ENCODE data around the gene VPS33B.

Gene VPS33B

DNA sequence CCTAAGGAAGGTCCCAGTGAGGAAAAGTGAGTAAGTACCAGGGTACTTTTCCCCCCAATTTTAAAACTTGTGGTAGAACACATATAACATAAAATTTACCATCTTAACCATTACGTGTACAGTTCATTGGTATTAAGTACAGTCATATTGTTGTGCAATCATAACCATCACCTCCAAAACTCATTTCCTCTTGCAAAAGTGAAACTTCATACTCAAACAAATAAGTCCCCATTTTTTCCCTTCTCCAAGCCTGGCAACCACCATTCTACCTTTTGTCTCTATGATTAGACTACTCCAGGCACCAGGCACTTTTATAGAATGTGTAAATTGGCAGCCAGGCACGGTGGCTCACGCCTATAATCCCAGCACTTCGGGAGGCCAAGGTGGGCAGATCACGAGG is 40.3 kb downstream of the VPS33B start:
- FAIRE-seq (no peak), DNase-seq (ENCODE audit: low spot score) (no peak)

DNA sequence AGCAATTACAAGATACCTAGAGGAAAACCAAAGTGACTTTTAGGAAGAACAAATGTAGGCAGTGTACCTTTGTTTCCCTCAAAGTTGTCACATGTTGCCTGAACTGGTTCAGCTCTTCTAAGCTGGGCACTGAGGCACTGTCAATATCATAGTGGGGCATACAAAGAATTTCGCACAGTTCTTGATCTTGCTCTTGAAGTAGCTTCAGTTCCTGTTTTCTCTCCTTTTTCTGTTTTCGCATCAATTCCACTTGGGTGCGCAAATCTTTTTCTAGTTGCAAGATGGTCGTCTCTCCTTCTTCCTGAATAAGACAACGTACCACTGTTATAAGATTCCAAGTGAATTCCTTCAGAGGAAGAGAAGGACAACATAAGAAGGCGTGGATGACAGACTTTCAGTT is 40.7 kb downstream of the VPS33B start:
- FAIRE-seq (no peak), DNase-seq (ENCODE audit: low spot score) (no peak)

DNA sequence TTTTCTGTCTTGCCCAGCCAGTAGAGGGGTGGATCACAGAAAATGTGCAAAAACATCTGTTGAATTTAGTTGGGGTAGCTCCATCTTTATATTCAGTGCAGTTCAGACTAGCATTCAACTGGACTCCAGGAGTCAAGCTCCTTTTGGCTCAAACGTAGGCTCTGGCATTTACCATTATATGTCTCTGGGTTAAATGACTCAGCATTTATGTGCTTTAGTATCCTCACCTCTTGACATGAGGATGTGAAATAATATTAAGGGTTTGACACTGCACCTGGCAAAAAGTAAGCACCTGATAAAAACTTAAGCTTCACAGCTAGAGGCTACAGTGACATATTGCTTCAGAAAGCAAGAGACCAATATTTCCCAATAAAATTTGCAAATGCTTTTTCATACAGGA is 42.8 kb downstream of the VPS33B start:
- DNase-seq (ENCODE audit: low spot score) (no peak), FAIRE-seq (no peak)

DNA sequence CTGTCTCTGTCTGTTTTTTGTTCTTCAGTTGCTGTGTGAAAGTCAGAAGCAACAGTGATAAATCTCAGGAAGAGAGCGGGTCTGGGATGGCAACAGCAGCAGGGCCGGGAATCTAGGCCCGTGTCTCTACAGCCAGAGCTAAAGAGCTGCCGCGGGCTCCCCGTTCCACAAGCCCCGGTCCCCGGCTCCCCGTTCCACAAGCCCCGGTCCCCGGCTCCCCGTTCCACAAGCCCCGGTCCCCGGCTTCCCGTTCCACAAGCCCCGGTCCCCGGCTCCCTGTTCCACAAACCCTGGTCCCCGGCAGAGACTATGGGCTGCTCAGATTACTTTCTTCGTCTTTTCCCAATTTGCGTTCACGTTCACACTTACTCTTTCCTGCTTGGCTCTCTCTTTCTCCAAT is 48.2 kb downstream of the VPS33B start:
- DNase-seq (ENCODE audit: low spot score) (no peak), FAIRE-seq (no peak)

DNA sequence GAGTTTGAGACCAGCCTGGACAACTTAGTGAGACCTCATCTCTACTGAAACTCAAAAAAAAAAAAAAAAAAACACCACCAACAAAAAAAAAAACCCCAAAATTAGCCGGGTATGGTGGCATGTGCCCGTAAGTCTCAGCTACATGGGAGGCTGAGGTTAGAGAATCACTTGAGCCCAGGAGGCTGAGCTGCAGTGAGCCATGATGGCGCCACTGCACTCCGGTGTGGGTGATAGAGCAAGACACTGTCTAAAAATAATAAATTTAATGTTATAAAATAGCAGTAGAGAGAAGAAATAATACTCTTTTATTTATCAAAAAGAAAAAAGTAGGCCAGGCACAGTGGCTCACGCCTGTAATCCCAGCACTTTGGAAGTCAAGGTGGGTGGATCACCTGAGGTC is 50.3 kb downstream of the VPS33B start:
- no peak for FAIRE-seq
- no peak for DNase-seq (ENCODE audit: low spot score)

DNA sequence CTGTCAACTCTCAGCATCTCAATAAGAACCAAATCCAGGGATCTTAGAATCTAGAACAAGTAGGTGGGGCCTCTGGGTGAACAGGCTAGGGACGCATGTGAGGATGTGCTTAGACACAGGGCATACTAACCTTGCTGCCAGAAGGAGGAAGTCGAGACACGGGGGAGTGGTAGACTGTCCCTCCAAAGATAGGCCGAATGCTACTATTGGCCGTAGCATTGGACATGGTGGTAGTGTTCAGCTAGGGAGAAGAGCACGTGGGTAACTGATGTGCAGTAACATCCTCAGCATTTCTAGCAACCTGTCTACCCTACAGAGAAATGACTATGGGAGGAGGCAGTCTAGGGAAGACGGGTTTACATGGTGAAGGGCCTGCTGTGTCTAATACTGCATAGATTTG is 52.1 kb downstream of the VPS33B start:
- no peak for FAIRE-seq

DNA sequence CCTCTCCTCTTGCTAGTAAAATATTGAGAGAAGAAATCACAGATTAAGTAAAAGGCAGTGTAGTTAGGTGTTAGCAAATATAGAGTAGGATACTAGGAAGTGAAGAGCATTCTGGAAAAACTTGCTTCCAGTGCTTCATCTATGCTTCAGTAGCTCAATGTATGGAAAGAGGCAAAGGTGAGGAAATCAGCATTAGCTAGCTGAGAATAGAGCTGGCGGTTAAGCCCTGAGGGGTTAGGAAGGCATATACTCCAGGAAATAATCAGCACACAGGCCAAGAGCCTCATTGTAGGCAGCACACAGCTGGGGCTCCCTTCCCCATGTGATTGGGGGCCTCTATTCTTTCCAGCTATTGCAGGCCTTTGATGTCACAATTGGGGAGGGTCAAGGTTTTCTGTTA is 54.0 kb downstream of the VPS33B start:
- FAIRE-seq (no peak), DNase-seq (ENCODE audit: low spot score) (no peak)

More for the DNA sequence above, 52.1 kb downstream of the VPS33B start:
- no peak for DNase-seq (ENCODE audit: low spot score)

DNA sequence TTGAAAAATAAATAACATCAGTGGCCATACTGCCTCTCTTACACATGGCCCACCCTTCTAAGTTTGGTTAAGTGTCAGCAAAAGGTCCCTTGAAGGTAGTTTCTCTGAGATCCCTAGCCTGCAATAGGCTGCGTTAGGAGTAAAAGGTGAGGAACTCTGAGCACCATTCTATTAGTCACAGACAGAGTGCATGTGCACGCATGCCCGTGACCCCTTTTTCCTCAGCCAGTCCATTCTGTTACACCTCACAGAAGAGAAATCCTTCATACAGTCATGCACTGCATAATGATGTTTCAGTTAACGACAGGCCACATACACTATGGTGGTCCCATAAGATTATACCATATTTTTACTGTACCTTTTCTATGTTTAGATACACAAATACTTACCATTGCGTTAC is 55.2 kb downstream of the VPS33B start:
- FAIRE-seq (no peak), DNase-seq (ENCODE audit: low spot score) (no peak)

DNA sequence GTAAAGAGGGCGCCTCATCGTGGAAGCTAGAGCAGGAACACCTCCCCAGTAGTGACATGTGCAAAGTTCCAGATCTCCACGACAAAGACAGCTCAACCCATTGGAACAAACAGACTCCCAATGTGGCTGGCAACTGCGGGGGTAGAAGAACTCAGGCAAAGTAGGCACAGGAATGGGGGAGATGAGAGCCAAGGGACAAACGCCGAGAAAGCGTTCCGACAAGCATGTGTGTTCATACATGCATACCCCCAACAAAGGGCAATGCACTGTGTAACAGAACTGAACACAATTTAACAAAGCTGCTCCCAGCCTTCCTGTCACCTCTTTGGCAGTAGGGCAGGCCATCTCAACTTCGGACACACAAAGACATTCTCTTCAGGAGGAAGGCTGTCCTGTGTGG is 56.1 kb downstream of the VPS33B start:
- FAIRE-seq (no peak), DNase-seq (ENCODE audit: low spot score) (no peak)

DNA sequence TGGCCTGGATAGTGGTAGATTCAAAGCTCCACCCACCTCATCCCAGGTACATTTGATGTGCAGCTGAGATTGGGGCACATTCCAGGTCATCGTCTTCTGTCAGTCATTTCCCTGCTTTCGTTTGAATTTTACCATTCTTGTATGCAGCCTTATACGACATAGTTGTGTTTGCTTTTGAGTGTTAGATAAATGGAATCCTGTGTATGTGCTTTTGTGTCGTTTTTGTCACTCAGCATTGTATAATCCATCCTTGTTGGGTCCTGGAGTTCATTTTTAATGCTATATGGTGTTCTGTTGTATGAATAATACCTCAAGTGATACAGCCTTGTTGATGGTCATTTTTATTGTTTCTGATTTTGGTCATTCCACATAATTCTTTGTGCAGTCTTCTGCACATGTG is 60.4 kb downstream of the VPS33B start:
- no peak for FAIRE-seq

DNA sequence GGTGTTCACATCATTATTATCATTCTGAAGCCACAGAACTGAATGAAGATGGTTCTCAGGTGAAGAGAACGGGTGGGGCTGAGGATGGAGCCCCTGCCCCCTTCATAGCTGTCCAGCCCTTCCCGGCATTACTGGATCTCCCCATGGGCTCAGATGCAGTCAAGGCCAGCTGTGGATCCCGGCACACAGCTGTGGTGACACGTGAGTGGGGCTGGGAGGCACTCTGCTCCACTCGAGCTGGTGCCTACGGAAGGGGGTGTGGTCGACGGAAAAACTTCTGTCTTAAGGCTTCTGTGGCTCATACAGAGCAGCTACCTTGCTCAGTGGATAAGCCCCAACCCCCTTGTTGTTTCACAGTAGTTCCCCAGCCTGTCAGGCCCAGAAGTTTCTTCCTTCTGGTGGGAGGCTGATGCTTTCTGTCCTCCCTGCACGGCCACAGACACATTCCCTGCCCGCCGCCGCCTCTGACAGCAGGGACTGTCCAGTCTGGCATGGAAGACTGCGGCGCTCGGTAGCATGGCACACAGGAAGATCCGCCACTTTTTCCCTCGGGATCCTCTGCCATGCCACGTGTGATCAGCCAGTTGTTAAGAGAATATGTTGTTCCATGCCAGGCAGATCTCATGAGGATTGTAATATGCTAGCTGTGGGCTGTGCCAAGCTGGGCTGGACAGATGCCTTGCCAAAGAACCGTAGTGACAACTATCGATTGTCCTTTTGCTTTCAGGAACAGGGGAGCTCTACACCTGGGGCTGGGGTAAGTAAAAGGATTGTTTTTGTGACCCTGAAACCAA is 61.9 kb downstream of the VPS33B start:
- DNase-seq (ENCODE audit: low spot score), result no peak
- peak; percentile 66 for FAIRE-seq

More for the DNA sequence above, 60.4 kb downstream of the VPS33B start:
- DNase-seq (ENCODE audit: low spot score), result no peak

DNA sequence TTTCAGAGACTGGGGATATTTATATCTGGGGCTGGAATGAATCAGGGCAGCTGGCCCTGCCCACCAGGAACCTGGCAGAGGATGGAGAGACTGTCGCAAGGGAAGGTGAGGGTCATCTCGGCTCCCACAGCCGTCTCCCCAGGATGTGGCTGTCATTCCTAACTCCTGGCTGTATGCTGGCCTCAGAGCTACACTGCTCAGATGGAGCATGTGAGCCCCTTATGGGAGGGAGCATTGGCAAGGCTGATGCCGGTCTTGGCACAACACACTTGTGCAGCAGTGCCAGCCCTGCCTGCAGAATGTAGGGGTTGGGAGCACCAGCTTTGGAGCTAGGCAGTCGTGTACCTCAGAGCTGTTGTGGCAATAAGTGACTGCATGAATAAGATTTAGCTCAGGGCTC is 62.5 kb downstream of the VPS33B start:
- DNase-seq (ENCODE audit: low spot score), result no peak
- FAIRE-seq, result no peak

DNA sequence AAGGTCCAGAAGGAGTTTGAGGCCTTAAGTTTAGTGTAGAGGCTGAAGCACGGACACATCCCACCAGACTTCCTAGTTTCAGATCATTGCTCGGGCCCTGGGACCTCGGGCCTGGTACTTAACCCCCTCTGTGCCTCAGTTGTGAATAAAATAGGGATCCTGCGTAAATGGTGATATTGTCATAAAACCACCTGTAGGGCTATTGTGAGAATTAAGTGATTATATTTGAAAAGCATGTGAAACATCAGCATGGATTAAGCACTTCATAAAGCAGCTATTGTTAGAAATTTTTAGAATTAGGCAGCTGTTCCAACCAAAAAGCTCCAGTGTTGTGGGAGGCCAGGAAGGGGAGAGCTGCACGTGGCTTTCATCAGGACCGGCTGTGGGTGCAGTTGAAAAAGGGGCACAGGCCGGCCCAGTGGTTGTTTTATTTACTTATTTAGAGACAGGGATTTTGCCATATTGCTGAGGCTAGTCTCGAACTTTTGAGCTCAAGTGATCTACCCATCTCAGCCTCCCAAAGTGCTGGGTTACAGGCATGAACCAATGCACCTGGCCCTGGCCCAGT is 63.3 kb downstream of the VPS33B start:
- FAIRE-seq (no peak), DNase-seq (ENCODE audit: low spot score) (no peak)

DNA sequence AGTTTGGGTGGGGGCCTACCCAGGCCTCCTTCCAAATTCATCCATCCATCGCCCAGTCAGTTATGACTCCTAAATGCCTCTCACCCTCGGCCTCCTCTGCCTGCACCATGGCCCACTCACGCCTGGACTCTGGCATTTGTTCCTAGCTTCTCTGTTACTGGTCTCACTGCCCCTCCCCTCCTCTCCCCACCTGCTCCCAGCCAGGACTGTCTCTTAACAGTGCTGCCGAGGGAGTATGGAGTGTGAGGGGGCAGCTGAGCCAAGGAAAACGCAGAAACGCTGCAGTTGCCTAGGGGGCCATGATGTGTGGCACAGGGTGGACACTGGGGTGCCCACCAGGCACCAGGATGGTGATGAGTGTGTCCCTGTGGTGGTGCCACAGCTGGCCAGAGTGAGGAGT is 64.6 kb downstream of the VPS33B start:
- DNase-seq (ENCODE audit: low spot score) (no peak), FAIRE-seq (peak; percentile 72)

DNA sequence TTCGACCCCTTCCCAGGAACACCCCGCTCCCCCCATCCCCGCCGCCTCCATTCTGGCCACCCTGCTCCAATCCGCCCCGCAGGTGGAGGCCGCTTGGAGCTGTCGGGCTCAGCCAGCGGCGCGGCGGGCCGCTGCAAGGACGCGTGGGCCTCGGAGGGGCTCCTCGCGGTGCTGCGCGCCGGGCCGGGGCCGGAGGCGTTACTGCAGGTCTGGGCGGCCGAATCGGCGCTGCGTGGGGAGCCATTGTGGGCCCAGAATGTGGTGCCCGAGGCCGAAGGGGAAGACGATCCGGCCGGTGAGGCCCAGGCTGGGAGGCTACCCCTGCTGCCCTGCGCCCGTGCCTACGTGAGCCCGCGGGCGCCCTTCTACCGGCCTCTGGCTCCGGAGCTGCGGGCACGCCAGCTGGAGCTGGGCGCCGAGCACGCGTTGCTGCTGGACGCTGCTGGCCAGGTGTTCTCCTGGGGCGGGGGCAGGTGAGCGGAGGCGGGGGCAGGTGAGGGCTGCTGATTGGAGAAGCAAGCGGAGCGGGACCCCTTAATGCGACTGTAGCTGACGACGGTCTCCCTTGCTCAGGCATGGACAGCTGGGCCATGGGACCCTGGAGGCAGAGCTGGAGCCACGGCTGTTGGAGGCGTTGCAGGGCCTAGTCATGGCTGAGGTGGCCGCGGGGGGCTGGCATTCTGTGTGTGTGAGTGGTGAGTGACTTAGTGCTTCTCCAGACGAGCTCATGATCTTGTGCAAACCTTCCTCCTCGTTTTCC is 65.2 kb downstream of the VPS33B start:
- FAIRE-seq, result no peak

DNA sequence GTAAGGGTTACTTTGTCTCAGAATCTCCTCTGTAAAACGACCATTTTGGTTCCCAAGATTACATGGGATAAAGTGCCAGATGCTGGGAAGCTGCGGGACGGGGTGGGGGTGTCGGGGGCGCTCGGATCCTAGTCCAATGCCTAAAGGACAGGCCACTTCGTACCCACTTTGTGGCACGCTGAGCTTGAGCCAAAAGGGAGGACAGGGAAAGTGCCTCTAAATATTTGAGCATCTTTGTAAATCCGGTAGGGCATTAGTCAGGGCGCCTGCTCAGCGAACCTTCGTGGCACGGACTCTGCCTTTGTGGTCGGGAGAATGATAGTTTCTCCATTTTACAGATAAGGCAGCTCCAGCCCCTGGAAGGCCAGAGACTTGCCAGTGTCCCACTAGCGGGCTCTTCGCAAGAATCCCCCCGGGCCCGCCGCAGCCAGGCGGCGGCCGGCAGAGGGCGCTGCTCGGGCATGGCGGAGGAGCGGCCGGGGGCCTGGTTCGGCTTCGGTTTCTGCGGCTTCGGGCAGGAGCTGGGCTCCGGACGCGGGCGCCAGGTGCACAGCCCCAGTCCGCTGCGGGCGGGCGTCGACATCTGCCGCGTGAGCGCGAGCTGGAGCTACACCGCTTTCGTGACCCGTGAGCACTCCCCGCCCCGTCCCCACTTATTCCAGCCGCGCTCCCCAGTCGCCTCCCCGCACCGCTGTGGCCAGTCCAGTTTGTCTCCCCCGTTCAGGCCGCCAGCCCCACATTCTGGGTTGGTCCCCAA is 65.9 kb downstream of the VPS33B start:
- FAIRE-seq (no peak), DNase-seq (ENCODE audit: low spot score) (peak; percentile 61)

More for the DNA sequence above, 65.2 kb downstream of the VPS33B start:
- no peak for DNase-seq (ENCODE audit: low spot score)

DNA sequence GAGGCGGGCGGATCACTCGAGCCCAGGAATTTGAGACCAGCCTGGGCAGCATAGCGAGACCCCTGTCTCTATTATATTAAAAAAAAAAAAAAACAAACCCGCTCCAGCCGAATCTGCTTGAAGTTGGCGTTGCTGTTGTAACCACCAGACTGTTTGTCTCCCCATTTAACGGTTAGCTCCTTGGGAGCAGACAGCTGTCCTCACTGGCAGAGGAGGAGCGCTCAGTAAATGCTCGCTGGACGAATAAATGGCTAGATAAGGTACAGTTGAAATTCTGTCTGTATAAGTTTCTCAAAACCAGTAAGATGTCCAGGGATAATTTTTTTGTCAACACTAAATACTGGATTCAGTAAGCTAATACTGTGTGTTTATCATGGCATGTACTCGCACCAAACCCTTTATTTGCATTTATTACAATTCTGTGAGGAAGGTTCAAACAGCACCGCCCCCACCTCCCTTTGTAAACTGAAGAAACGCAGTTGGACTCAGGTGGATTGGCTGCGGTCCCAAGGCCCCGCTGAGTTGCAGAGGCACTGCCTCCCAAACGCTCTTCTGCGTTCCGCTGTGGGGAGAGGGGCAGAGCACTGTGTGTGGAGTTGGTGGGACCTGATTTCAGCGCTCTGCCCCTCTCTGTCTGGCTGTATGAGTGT is 66.6 kb downstream of the VPS33B start:
- FAIRE-seq, result no peak

DNA sequence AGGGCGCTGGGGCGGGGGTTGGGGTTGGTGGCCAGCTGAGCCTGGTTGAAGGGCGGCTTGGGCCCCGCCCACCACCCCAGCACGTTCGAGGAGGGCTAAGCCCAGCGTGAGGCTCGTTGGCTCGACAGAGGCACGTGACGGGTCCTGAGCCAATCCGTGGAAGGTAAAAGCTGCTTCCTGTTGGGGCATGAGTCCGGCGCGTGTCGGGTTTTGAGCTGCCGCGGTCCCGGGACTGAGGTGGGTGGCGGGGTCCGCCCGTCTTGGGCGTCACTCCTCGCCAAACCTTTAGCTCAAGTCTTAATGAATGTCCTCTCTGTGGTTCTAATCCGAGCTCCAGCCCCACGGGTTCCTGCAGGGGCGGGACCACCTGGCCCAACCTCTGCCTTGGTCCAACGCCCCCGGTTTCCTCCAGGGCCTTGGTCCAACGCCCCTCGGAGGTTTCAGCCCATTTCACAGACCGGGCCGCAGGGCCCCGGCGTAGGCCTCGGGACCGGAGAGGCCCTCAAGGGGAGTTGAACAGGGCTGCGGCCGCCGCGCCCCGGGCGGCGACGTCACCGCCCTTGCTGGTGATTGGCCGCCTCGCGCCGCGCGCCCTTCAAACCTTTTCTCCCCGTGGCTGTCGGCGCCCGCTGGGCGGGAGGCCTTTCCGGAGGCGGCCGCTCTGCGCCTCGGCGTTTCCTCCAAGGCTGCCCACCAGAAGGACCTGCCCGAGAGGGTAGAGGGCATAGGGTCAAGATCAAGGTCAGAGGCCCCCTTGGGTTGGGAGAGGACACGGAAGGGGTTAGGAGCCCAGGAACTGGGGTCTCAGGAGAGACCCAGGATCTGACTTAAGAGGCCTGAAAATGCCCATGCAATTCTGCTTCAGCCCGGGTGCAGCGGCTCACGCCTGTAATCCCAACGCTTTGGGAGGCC is 67.4 kb downstream of the VPS33B start, which contains the start of gene RCCD1:
Gene RCCD1 (plus strand): TSS at position 173 of the 912 bp plus-strand sequence. CDS start 1,851 bp downstream, outside the sequence.
- FAIRE-seq, result peak; percentile 89
- DNase-seq (ENCODE audit: low spot score), result peak; percentile 96

More for the DNA sequence above, 66.6 kb downstream of the VPS33B start:
- DNase-seq (ENCODE audit: low spot score), result no peak

DNA sequence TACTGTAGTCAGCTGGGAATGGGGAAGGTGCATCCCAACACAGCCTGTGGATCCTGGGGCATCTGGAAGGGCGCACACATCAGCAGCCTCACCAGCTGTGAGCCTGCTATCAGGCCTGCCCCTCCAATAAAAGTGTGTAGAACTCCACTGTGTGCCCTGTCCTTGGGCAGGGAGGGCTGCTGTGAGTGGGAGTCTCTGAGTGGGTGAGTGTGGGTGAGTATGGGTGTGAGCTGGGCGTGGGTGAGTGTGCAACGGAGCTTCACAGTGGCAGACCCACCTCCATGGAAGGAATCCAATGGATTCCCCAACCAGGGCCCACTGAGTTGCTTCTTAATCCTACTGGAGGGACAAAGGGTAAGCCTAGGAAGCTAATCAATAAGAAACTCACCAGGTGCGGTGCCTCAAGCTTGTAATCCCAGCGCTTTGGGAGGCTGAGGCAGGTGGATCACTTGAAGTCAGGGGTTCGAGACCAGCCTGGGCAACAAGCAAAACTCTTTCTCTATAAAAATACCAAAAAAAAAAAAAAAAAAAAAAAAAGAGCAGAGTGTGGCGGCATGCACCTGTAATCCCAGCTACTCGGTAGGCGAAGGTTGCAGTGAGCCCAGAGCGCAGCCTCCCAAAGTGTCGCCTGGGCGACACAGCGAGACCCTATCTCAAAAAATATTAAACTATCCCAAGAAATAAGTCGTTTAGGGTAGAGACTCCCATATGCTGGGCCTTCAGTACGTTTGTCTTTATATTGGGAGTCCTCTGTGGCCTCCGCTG is 68.3 kb downstream of the VPS33B start:
- no peak for FAIRE-seq
- DNase-seq (ENCODE audit: low spot score), result no peak

All from urothelium cell line (cell line).